Activated CD8-positive, alpha-beta memory T cell treated with anti-CD3 and anti-CD28 coated beads, Interleukin-2, amount 50 U/mL, for 1 hour (primary cell): ENCODE data around the gene FGF2.
"Not testable (repeated sequence)": the region's sequence is repeated elsewhere in the genome, so short reads cannot be mapped to it uniquely, and the experiment has no call there.

ENCODE experiments used
- DNase-seq: peaks from one replicate; pipeline ENCODE4 v3.0.0-alpha.2; 2020; ENCODE audit errors: extremely low read depth

FGF2 gene

GRCh38 chr4:122826553-122827257 is at the start of gene FGF2:
TSS of gene FGF2 (plus strand) at chr4:122826831. CDS start at chr4:122827175, 344 bp downstream.
- DNase-seq, result no peak

- DNase-seq, result no peak
These were observed 49.7 kb upstream of the FGF2 start for GRCh38 chr4:122776916-122777315.

- no peak for DNase-seq
These were observed 48.6 kb upstream of the FGF2 start for GRCh38 chr4:122777846-122778673.

GRCh38 chr4:122781486-122781885 is 45.1 kb upstream of the FGF2 start:
- DNase-seq, result no peak

GRCh38 chr4:122783301-122784215 is 43.1 kb upstream of the FGF2 start:
- DNase-seq, result no peak

- DNase-seq, result no peak
These were observed 42.4 kb upstream of the FGF2 start for GRCh38 chr4:122784261-122784660.

- no peak for DNase-seq
These were observed 41.5 kb upstream of the FGF2 start for GRCh38 chr4:122785099-122785498.

- DNase-seq, result not testable (repeated sequence)
These were observed 40.3 kb upstream of the FGF2 start for GRCh38 chr4:122786296-122786695.

- DNase-seq, result not testable (repeated sequence)
These were observed 39.7 kb upstream of the FGF2 start for GRCh38 chr4:122786920-122787319.

GRCh38 chr4:122787940-122788339 is 38.7 kb upstream of the FGF2 start:
- DNase-seq, result no peak

GRCh38 chr4:122788935-122789334 is 37.7 kb upstream of the FGF2 start:
- no peak for DNase-seq

GRCh38 chr4:122793811-122794210 is 32.8 kb upstream of the FGF2 start:
- DNase-seq, result no peak

- DNase-seq, result no peak
These were observed 29.7 kb upstream of the FGF2 start for GRCh38 chr4:122796801-122797404.

GRCh38 chr4:122797405-122798094 is 29.1 kb upstream of the FGF2 start:
- no peak for DNase-seq

GRCh38 chr4:122798101-122798500 is 28.5 kb upstream of the FGF2 start:
- no peak for DNase-seq

- DNase-seq, result no peak
These were observed 27.7 kb upstream of the FGF2 start for GRCh38 chr4:122798917-122799316.

- DNase-seq, result no peak
These were observed 22.8 kb upstream of the FGF2 start for GRCh38 chr4:122803788-122804208.

- DNase-seq, result no peak
These were observed 19.5 kb upstream of the FGF2 start for GRCh38 chr4:122806981-122807679.

- DNase-seq, result no peak
These were observed 16.0 kb upstream of the FGF2 start for GRCh38 chr4:122810669-122811068.

GRCh38 chr4:122811781-122812180 is 14.8 kb upstream of the FGF2 start:
- DNase-seq, result not testable (repeated sequence)
